NAMALWA (cell line): ENCODE results near the gene APBB1IP.
"Not testable (repeated sequence)": the region's sequence is repeated elsewhere in the genome, so short reads cannot be mapped to it uniquely, and the experiment has no call there.

ENCODE experiments used
- DNase-seq: peaks from one replicate; pipeline ENCODE4 v3.0.0-alpha.2; 2015; ENCODE audit warnings: low spot score

The APBB1IP gene

GRCh38 chr10:26441491-26442214, 3.5 kb downstream of the APBB1IP start:
- no peak for DNase-seq

- DNase-seq = peak; percentile 46
Measured at GRCh38 chr10:26445411-26446031, 7.4 kb downstream of the APBB1IP start.

GRCh38 chr10:26446258-26446657, 8.1 kb downstream of the APBB1IP start:
- no peak for DNase-seq

GRCh38 chr10:26448292-26448691, 10.2 kb downstream of the APBB1IP start:
- DNase-seq = peak; percentile 70

GRCh38 chr10:26448706-26449435, 10.7 kb downstream of the APBB1IP start:
- peak; percentile 97 for DNase-seq

- DNase-seq = no peak
Measured at GRCh38 chr10:26449726-26450125, 11.6 kb downstream of the APBB1IP start.

GRCh38 chr10:26451903-26452302, 13.8 kb downstream of the APBB1IP start:
- DNase-seq = no peak

- no peak for DNase-seq
Measured at GRCh38 chr10:26453850-26454249, 15.7 kb downstream of the APBB1IP start.

GRCh38 chr10:26454891-26455290, 16.8 kb downstream of the APBB1IP start:
- DNase-seq = no peak

- DNase-seq = peak; percentile 41
Measured at GRCh38 chr10:26455567-26456315, 17.6 kb downstream of the APBB1IP start.

GRCh38 chr10:26457088-26457487, 18.9 kb downstream of the APBB1IP start:
- peak; percentile 89 for DNase-seq

- DNase-seq = no peak
Measured at GRCh38 chr10:26460736-26461135, 22.6 kb downstream of the APBB1IP start.

- DNase-seq = no peak
Measured at GRCh38 chr10:26463986-26464385, 25.8 kb downstream of the APBB1IP start.

GRCh38 chr10:26464632-26465280, 26.6 kb downstream of the APBB1IP start:
- DNase-seq = no peak

GRCh38 chr10:26466531-26466930, 28.4 kb downstream of the APBB1IP start:
- DNase-seq = not testable (repeated sequence)

- DNase-seq = no peak
Measured at GRCh38 chr10:26467639-26468038, 29.5 kb downstream of the APBB1IP start.

GRCh38 chr10:26468291-26468690, 30.1 kb downstream of the APBB1IP start:
- no peak for DNase-seq

GRCh38 chr10:26468700-26469099, 30.6 kb downstream of the APBB1IP start:
- peak; percentile 74 for DNase-seq

- no peak for DNase-seq
Measured at GRCh38 chr10:26472492-26472778, 34.3 kb downstream of the APBB1IP start.

GRCh38 chr10:26474026-26474425, 35.9 kb downstream of the APBB1IP start:
- no peak for DNase-seq

GRCh38 chr10:26474845-26475244, 36.7 kb downstream of the APBB1IP start:
- not testable (repeated sequence) for DNase-seq

GRCh38 chr10:26475386-26475785, 37.2 kb downstream of the APBB1IP start:
- DNase-seq = no peak
